HepG2 (cell line): ENCODE data around the gene ARHGEF40. TPM values are rescaled to one million over a fixed set of nuclear protein-coding genes. Genes with fewer than 3 reads are reported as not detected.

ENCODE experiments used
- BORCS8-MEF2B ChIP-seq: sonication (generic); formaldehyde crosslinking; IDR thresholded peaks from 2 replicates; pipeline ENCODE4 v1.8.0; 2022; ENCODE audit warnings: mild to moderate bottlenecking, missing genetic modification reagents
- NFRKB ChIP-seq: fragments of 450-650 bp; IDR thresholded peaks from 2 replicates; pipeline ENCODE4 v1.6.1; 2017
- PRPF4 ChIP-seq: fragments of 200-400 bp; formaldehyde crosslinking; IDR thresholded peaks from 2 replicates; pipeline ENCODE4 v1.6.1; 2016; ENCODE audit warnings: low read length, low read depth; ENCODE audit not compliant: poor library complexity, severe bottlenecking
- RARA ChIP-seq: IDR thresholded peaks from 2 replicates; pipeline ENCODE4 v1.6.1; 2016; ENCODE audit warnings: missing genetic modification reagents, missing compliant biosample characterization
- RELA ChIP-seq: sonication (generic); formaldehyde crosslinking; IDR thresholded peaks from 2 replicates; pipeline ENCODE4 v1.4.0; 2020; ENCODE audit warnings: missing genetic modification reagents
- SRSF1 ChIP-seq: fragments of 200-400 bp; formaldehyde crosslinking; optimal IDR thresholded peaks from 2 replicates; pipeline ENCODE3; 2017; ENCODE audit warnings: mild to moderate bottlenecking, low read depth, low read length, moderate library complexity
- TOE1 ChIP-seq: sonication (generic); formaldehyde crosslinking; IDR thresholded peaks from 2 replicates; pipeline ENCODE4 v1.4.0; 2020; ENCODE audit warnings: mild to moderate bottlenecking, missing genetic modification reagents
- ZFP37 ChIP-seq: sonication (generic); formaldehyde crosslinking; IDR thresholded peaks from 2 replicates; pipeline ENCODE4 v1.4.0; 2020; ENCODE audit warnings: missing genetic modification reagents, borderline replicate concordance
- ZNF121 ChIP-seq: sonication (generic); formaldehyde crosslinking; IDR thresholded peaks from 2 replicates; pipeline ENCODE4 v1.5.0; 2020; ENCODE audit warnings: mild to moderate bottlenecking, missing genetic modification reagents
- ZNF772 ChIP-seq: sonication (generic); formaldehyde crosslinking; IDR thresholded peaks from 2 replicates; pipeline ENCODE4 v1.5.0; 2020; ENCODE audit warnings: mild to moderate bottlenecking, missing genetic modification reagents
- ZSCAN25 ChIP-seq: sonication (generic); formaldehyde crosslinking; IDR thresholded peaks from 2 replicates; pipeline ENCODE4 v1.8.0; 2022; ENCODE audit warnings: mild to moderate bottlenecking, missing genetic modification reagents
- polyA plus RNA-seq, 8 experiments: library from polyadenylated mRNA; depleted of rRNA in 3 of 8; stranded (reverse) in 7 of 8; unstranded in 1 of 8; fragments of >200 nt; fragmentation: Illumina TruSeq in 4 of 8; extraction: Trizol in 4 of 8; gene quantifications; 2 replicates each; pipeline versions ENCODE4 v1.2.1 to v1.2.3, GENCODE V29; 2011 to 2016; ENCODE audit warnings: low read depth in 4 of 8, missing spikeins in 1 of 8, mixed read lengths in 1 of 8; ENCODE audit not compliant: insufficient read depth in 1 of 8
- total RNA-seq, 5 experiments: library from RNA; depleted of rRNA; stranded (reverse); fragments of >200 nt; fragmentation: Illumina TruSeq; extraction: Trizol; gene quantifications; 2 replicates each; pipeline ENCODE4 v1.2.3, GENCODE V29; 2016; ENCODE audit warnings: low read depth in 1 of 5
- TF ChIP-seq, protein P1 (sequence below): sonication (generic); formaldehyde crosslinking; IDR thresholded peaks from 2 replicates; pipeline ENCODE4 v1.4.0; 2020; ENCODE audit warnings: low read depth, mild to moderate bottlenecking, missing genetic modification reagents
- TF ChIP-seq, protein P2 (sequence below): sonication (generic); formaldehyde crosslinking; IDR thresholded peaks from 2 replicates; pipeline ENCODE4 v1.9.0; 2021; ENCODE audit warnings: missing genetic modification reagents, borderline replicate concordance
- TF ChIP-seq, protein P3 (sequence below): sonication (generic); formaldehyde crosslinking; IDR thresholded peaks from 2 replicates; pipeline ENCODE4 v1.4.0; 2020; ENCODE audit warnings: mild to moderate bottlenecking, missing genetic modification reagents
- TF ChIP-seq, protein P4 (sequence below): sonication (generic); formaldehyde crosslinking; IDR thresholded peaks from 2 replicates; pipeline ENCODE4 v1.4.0; 2020; ENCODE audit warnings: missing genetic modification reagents
- TF ChIP-seq, protein P5 (sequence below): IDR thresholded peaks from 2 replicates; pipeline ENCODE4 v1.6.1; 2012; ENCODE audit warnings: inconsistent platforms
- TF ChIP-seq, protein P6 (sequence below): sonication (generic); formaldehyde crosslinking; IDR thresholded peaks from 2 replicates; pipeline ENCODE4 v1.4.0; 2020; ENCODE audit warnings: missing genetic modification reagents

ARHGEF40 gene
- total and polyA plus RNA-seq, 2 of the 13 experiments (the other 11 are each of a cell fraction or from before 2014, with no cell fraction given), result 28.1 to 78.1 TPM

DNA sequence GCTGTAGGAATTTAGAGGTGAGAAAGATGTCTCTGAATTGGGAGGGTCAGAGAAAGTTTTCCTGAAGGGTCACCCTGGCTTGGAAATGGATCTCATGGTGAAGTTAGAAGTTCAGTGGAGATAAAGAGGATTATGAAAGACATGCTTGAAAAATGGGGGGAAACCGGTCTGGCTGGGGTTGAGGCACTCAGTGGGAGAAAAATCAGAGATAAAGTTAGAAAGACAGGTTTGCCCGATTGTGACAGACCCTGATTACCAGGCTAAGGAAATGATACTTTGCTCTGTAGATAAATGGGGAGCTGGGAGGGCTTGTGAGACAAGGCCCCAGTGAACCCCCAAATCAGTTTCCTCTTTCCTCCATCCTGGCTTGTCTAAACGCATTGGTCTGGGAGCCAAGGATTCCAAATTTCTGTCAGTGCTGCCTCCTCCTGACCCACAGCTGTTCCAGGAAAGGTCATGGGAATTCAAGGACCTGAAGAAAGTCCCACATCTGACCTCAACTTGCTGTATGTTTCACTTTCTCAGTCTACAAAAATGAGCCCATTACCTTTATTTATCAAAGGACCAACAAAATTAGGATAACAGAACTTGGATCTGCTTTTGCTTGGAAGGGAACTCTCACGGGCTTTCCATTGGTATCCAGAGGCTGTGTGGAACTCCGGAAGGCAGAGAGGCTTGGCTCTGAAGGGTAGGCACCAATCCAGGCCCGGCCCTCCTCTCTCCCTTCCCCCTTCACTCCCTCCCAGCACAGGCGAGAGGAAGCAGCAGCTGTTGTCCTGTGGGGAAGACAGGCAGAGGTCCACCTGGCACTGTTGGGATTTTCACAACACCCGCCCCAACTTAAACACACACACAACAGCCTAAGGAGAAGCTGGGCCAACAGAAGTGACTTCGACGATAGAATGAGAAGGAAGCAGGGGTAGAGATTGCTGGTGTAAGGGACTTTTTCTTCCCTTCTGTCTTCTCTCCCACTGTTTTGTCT lies 31.4 kb upstream of the ARHGEF40 start (continued):
- TF ChIP-seq, protein P1, sequence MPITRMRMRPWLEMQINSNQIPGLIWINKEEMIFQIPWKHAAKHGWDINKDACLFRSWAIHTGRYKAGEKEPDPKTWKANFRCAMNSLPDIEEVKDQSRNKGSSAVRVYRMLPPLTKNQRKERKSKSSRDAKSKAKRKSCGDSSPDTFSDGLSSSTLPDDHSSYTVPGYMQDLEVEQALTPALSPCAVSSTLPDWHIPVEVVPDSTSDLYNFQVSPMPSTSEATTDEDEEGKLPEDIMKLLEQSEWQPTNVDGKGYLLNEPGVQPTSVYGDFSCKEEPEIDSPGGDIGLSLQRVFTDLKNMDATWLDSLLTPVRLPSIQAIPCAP (CRISPR knock-in tag), result no peak
- 0 out of 2 replicates have a peak, but pooled peaks have one; percentile 29 for TF ChIP-seq ZNF772 (CRISPR knock-in tag)
- TF ChIP-seq SRSF1, result no peak
- no peak for TF ChIP-seq TOE1
- TF ChIP-seq ZFP37, result no peak
- TF ChIP-seq, protein P2, sequence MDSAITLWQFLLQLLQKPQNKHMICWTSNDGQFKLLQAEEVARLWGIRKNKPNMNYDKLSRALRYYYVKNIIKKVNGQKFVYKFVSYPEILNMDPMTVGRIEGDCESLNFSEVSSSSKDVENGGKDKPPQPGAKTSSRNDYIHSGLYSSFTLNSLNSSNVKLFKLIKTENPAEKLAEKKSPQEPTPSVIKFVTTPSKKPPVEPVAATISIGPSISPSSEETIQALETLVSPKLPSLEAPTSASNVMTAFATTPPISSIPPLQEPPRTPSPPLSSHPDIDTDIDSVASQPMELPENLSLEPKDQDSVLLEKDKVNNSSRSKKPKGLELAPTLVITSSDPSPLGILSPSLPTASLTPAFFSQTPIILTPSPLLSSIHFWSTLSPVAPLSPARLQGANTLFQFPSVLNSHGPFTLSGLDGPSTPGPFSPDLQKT, result no peak
- TF ChIP-seq PRPF4, result peak; percentile 76
- TF ChIP-seq, protein P3, sequence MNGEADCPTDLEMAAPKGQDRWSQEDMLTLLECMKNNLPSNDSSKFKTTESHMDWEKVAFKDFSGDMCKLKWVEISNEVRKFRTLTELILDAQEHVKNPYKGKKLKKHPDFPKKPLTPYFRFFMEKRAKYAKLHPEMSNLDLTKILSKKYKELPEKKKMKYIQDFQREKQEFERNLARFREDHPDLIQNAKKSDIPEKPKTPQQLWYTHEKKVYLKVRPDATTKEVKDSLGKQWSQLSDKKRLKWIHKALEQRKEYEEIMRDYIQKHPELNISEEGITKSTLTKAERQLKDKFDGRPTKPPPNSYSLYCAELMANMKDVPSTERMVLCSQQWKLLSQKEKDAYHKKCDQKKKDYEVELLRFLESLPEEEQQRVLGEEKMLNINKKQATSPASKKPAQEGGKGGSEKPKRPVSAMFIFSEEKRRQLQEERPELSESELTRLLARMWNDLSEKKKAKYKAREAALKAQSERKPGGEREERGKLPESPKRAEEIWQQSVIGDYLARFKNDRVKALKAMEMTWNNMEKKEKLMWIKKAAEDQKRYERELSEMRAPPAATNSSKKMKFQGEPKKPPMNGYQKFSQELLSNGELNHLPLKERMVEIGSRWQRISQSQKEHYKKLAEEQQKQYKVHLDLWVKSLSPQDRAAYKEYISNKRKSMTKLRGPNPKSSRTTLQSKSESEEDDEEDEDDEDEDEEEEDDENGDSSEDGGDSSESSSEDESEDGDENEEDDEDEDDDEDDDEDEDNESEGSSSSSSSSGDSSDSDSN (CRISPR knock-in tag), result peak; percentile 48; the same call in 1 of the 2 replicates
- 0 out of 2 replicates have a peak, but pooled peaks have one; percentile 26 for TF ChIP-seq ZSCAN25 (CRISPR knock-in tag)
- TF ChIP-seq NFRKB, result no peak
- TF ChIP-seq, protein P4, sequence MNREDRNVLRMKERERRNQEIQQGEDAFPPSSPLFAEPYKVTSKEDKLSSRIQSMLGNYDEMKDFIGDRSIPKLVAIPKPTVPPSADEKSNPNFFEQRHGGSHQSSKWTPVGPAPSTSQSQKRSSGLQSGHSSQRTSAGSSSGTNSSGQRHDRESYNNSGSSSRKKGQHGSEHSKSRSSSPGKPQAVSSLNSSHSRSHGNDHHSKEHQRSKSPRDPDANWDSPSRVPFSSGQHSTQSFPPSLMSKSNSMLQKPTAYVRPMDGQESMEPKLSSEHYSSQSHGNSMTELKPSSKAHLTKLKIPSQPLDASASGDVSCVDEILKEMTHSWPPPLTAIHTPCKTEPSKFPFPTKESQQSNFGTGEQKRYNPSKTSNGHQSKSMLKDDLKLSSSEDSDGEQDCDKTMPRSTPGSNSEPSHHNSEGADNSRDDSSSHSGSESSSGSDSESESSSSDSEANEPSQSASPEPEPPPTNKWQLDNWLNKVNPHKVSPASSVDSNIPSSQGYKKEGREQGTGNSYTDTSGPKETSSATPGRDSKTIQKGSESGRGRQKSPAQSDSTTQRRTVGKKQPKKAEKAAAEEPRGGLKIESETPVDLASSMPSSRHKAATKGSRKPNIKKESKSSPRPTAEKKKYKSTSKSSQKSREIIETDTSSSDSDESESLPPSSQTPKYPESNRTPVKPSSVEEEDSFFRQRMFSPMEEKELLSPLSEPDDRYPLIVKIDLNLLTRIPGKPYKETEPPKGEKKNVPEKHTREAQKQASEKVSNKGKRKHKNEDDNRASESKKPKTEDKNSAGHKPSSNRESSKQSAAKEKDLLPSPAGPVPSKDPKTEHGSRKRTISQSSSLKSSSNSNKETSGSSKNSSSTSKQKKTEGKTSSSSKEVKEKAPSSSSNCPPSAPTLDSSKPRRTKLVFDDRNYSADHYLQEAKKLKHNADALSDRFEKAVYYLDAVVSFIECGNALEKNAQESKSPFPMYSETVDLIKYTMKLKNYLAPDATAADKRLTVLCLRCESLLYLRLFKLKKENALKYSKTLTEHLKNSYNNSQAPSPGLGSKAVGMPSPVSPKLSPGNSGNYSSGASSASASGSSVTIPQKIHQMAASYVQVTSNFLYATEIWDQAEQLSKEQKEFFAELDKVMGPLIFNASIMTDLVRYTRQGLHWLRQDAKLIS, result no peak
- TF ChIP-seq, protein P5, sequence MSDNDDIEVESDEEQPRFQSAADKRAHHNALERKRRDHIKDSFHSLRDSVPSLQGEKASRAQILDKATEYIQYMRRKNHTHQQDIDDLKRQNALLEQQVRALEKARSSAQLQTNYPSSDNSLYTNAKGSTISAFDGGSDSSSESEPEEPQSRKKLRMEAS, result peak; percentile 48; the same call in 1 of the 2 replicates
- no peak for TF ChIP-seq ZNF121 (CRISPR knock-in tag)
- TF ChIP-seq RELA, result no peak
- TF ChIP-seq RARA, result peak; percentile 36; the same call in 1 of the 2 replicates
- no peak for TF ChIP-seq BORCS8-MEF2B
- TF ChIP-seq, protein P6, sequence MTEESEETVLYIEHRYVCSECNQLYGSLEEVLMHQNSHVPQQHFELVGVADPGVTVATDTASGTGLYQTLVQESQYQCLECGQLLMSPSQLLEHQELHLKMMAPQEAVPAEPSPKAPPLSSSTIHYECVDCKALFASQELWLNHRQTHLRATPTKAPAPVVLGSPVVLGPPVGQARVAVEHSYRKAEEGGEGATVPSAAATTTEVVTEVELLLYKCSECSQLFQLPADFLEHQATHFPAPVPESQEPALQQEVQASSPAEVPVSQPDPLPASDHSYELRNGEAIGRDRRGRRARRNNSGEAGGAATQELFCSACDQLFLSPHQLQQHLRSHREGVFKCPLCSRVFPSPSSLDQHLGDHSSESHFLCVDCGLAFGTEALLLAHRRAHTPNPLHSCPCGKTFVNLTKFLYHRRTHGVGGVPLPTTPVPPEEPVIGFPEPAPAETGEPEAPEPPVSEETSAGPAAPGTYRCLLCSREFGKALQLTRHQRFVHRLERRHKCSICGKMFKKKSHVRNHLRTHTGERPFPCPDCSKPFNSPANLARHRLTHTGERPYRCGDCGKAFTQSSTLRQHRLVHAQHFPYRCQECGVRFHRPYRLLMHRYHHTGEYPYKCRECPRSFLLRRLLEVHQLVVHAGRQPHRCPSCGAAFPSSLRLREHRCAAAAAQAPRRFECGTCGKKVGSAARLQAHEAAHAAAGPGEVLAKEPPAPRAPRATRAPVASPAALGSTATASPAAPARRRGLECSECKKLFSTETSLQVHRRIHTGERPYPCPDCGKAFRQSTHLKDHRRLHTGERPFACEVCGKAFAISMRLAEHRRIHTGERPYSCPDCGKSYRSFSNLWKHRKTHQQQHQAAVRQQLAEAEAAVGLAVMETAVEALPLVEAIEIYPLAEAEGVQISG (CRISPR knock-in tag), result peak; percentile 39; the same call in 1 of the 2 replicates
